ENCODE measurements around the gene CACNA1D. TPM values are rescaled to one million over a fixed set of nuclear protein-coding genes. Genes with fewer than 3 reads are reported as not detected.
"Not testable (repeated sequence)": the region's sequence is repeated elsewhere in the genome, so short reads cannot be mapped to it uniquely, and the experiment has no call there.

Gene CACNA1D
- total RNA-seq, 2 donors from 2014 or later = 9.9 to 20.4 TPM

GRCh38 chr3:53658613-53659193 lies 164.3 kb downstream of the CACNA1D start:
- Histone ChIP-seq H3K27me3 (no peaks in the 10 kb centered on the region), H3K27ac (no peak overlapping the region), H3K4me1 (peaks cover 9% of the 10 kb centered on the region), H3K4me3 (no peak overlapping the region), H3K9me3 (no peaks in the 10 kb centered on the region), H3K36me3 (replicated peaks in 1 of 2; ENCODE audit: insufficient read depth in 1 of 2, low read depth in 2 of 2) (no peaks in the 10 kb centered on the region)
- no peak for DNase-seq
- WGBS, 2 donors = 28 to 29% methylated on average over 6 of the region's 6 CpGs
- TF ChIP-seq, protein P1, sequence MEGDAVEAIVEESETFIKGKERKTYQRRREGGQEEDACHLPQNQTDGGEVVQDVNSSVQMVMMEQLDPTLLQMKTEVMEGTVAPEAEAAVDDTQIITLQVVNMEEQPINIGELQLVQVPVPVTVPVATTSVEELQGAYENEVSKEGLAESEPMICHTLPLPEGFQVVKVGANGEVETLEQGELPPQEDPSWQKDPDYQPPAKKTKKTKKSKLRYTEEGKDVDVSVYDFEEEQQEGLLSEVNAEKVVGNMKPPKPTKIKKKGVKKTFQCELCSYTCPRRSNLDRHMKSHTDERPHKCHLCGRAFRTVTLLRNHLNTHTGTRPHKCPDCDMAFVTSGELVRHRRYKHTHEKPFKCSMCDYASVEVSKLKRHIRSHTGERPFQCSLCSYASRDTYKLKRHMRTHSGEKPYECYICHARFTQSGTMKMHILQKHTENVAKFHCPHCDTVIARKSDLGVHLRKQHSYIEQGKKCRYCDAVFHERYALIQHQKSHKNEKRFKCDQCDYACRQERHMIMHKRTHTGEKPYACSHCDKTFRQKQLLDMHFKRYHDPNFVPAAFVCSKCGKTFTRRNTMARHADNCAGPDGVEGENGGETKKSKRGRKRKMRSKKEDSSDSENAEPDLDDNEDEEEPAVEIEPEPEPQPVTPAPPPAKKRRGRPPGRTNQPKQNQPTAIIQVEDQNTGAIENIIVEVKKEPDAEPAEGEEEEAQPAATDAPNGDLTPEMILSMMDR (IDR thresholded peaks at IDR 0.05) = no peak
- no peak for TF ChIP-seq POLR2A (IDR thresholded peaks at IDR 0.05)
- no peak for ATAC-seq
- intact Hi-C loops (cut with DNase I) = no loop called here

- H3K4me3 ChIP-seq = no peak overlapping the region
- intact Hi-C loops (cut with DNase I) = no loop called here
- DNase-seq (no peak), ATAC-seq (no peak)
- H3K27ac ChIP-seq = no peak overlapping the region
- TF ChIP-seq, protein P1 (IDR thresholded peaks at IDR 0.05) = no peak
- TF ChIP-seq POLR2A (IDR thresholded peaks at IDR 0.05) = no peak
- peaks cover 9% of the 10 kb centered on the region for H3K4me1 ChIP-seq
- WGBS, 2 donors = 88 to 96% methylated on average over 7 of the region's 7 CpGs
- no peaks in the 10 kb centered on the region for H3K9me3 ChIP-seq
- H3K27me3 ChIP-seq = no peaks in the 10 kb centered on the region
- H3K36me3 ChIP-seq (replicated peaks in 1 of 2; ENCODE audit: insufficient read depth in 1 of 2, low read depth in 2 of 2) = no peaks in the 10 kb centered on the region
Measured at GRCh38 chr3:53659996-53660395, 165.6 kb downstream of the CACNA1D start.

DNA sequence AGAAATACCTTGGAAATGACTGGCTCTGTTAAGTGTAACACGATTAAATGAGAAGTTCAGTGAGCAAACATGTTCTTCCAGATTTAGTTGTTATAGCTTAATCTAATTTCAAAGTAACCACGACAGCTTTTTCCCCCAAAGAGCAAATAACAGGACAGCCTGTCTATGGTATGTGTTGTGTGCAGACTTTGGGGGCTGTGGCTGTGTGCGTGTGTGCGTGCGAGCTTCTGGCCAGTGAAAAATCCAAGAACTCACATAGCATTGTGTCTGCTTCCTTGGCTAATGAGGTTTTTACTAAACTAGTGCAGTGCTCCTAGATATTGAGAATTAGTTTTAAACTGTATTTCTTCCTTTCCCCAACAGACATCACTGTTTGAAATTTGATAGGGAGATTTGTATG lies 167.1 kb downstream of the CACNA1D start:
- peaks cover 9% of the 10 kb centered on the region for H3K4me1 ChIP-seq
- H3K4me3 ChIP-seq = no peak overlapping the region
- TF ChIP-seq, protein P1 (IDR thresholded peaks at IDR 0.05) = no peak
- no peak for TF ChIP-seq POLR2A (IDR thresholded peaks at IDR 0.05)
- no peak for DNase-seq
- no peak overlapping the region for H3K27ac ChIP-seq
- ATAC-seq = no peak
- no peaks in the 10 kb centered on the region for H3K27me3 ChIP-seq
- 64 to 76% methylated on average over 5 of the region's 5 CpGs for WGBS, 2 donors
- H3K36me3 ChIP-seq (replicated peaks in 1 of 2; ENCODE audit: insufficient read depth in 1 of 2, low read depth in 2 of 2) = no peaks in the 10 kb centered on the region
- intact Hi-C loops (cut with DNase I) = no loop called here
- no peaks in the 10 kb centered on the region for H3K9me3 ChIP-seq

- H3K27me3 ChIP-seq; H3K4me1 ChIP-seq; H3K36me3 ChIP-seq (replicated peaks in 1 of 2; ENCODE audit: insufficient read depth in 1 of 2, low read depth in 2 of 2); H3K4me3 ChIP-seq; intact Hi-C loops (cut with DNase I); DNase-seq; H3K9me3 ChIP-seq; H3K27ac ChIP-seq; ATAC-seq: not testable (repeated sequence)
- 66 to 69% methylated on average over 4 of the region's 4 CpGs for WGBS, 2 donors
Measured at GRCh38 chr3:53664812-53665211, 170.4 kb downstream of the CACNA1D start.

DNA sequence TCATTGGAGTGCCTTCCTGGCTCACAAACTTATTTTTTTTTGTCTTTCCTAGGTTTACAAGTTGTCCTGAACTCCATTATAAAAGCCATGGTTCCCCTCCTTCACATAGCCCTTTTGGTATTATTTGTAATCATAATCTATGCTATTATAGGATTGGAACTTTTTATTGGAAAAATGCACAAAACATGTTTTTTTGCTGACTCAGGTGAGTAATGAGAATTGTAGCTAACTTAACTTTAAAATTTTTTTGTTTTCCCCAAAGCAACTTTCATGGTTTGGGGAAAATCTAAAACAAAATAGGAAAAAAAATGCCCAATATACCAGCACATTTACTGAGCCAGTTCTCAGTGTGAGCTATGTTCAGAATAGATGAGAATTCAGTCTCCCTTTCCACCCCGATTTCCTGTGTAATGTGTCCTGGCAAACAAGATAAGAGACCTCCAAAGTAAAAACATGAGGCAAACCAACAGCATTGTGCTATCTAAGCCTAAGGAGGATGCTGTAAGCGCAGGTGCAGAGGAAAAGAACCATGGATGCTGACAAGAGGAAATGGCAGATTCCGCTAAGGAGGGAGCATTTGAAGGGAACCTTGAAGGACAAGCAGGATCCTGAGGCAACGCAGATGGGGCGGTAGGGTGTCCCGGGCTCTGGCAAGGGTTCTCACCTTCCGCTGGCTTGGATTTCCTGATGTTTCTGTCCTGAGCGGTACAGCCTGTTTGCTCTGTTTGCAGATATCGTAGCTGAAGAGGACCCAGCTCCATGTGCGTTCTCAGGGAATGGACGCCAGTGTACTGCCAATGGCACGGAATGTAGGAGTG lies 171.4 kb downstream of the CACNA1D start:
- no peak for ATAC-seq
- Histone ChIP-seq H3K27ac (no peak overlapping the region), H3K4me3 (no peak overlapping the region), H3K4me1 (no peaks in the 10 kb centered on the region), H3K9me3 (no peaks in the 10 kb centered on the region), H3K27me3 (no peaks in the 10 kb centered on the region), H3K36me3 (replicated peaks in 1 of 2; ENCODE audit: insufficient read depth in 1 of 2, low read depth in 2 of 2) (no peaks in the 10 kb centered on the region)
- WGBS, 2 donors = 78 to 89% methylated on average over 10 to 12 of the region's 12 CpGs
- TF ChIP-seq, protein P1 (IDR thresholded peaks at IDR 0.05) = no peak
- no peak for TF ChIP-seq POLR2A (IDR thresholded peaks at IDR 0.05)
- intact Hi-C loops (cut with DNase I) = no loop called here
- no peak for DNase-seq

Measured in body of pancreas (tissue), 4 donors.